ENCODE data around the gene PAPPA.

PAPPA gene

DNA sequence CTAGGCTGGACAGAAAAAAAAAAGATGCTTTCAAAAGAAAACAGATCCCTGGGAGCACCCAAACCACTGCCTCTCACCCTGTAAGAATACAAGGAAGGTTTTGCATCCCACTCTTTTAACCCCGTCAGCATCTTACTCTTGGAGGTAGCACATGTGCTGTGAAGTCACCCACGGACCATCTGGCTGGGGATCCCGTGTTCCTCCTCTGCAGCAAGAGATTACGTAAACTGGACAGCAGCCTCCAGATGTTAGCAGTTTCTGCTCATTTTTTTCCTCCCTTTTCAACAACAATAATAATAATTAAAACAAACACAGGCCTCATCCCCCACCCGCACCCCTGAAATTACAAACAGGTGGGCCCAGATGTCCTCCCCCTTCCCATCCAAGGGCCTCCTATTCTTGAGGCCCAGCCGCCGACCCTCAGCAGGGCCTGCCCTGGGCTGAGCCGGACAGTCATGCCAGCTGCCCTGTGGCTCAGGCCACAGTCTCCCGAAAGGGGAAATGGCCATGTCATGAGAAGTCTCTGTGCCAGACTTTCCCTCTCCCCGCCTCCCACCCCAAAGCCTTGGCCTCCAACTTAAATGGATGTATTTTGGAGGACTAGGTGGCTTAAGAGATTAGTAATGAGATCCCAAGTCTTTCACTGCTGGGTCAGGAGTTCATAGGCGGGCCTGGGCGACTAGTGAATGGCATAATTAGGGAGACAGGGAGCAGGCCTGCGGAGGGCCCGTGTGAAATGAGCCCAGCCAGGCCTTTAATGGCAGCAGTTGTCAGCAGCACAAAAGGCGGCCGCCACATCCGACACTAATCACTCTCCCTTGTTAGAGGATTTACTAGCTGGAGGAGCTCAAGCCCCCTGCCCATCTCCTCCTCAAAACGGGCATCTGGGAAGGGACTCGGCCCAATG is 165.1 kb downstream of the PAPPA start:
- DNase-seq (ENCODE audit: low read depth): peak; percentile 38

DNA sequence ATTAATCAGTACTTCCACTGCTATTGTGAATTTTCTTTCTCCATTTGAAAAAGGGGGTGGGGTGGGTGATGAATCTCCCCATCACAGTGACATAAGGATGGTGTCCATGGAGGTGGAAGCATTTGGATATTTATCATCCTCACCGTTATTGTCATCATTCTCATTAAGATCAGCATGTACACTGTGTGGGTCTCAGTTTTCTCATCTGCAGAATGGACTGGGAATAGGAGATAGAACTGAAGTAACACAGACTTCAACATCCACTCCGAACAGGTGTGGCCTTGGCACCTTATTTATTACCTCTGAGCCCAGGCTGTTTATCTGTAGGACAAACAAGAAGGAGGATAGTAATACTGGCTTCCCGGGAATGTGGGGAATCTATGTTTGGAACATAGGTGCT is 165.9 kb downstream of the PAPPA start:
- no peak for DNase-seq (ENCODE audit: low read depth)

DNA sequence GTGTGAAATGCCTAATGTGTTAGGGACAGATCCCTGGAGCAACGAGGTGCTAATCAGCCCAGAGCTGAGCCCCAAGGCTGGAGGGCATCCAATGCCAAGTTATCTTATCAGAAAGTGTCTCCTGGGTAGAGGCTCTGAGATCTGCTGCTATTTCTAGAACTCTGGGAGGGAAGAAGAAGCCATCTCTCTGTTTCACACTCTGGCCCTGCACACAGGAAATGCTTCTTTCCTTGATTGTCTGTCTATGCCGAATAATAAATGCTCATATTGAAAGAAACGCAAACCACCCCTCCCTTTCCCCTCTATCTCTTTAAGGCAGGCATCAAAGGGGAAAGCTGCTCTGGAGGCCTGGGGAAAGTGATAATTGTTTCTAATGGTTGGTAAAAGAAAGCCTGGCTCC is 166.7 kb downstream of the PAPPA start:
- no peak for DNase-seq (ENCODE audit: low read depth)

DNA sequence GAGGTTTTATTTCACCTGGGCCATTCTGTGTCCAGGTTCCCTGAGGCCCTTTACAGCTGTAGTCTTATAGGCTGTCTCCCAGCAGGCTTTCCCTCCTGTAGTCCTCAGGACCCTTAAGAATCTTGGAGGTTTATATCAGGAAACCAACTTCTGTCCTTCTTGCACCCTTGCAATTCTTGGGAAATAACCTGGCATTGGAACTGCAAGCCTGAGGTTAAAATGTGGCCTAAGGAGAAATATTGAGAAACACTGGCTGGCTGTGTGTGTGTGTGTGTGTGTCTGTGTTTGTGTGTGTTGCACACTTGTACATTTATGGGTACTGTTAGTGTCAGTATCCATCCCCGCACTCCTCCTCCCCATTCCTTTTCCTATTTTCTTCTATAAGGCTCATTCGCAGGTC is 168.9 kb downstream of the PAPPA start:
- no peak for DNase-seq (ENCODE audit: low read depth)

DNA sequence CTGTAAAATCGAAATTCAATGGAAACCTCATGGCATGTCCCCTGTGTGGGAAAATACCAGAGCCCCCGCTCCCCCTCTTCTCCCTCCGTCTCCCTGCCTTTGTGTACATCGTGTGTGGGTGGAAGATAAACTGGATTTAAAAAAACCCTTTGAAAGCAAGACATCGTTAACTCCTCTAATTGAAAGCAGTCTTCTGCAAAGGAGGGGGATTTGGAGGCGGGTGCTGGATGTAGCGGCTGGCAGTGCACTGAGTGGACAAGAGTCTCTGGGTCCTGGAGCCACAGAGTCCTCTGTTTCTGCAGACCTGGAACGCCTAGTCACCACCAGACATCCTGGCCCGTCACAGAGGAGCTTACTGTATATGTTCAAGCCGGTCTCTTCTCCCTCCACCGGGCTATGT is 169.4 kb downstream of the PAPPA start:
- DNase-seq (ENCODE audit: low read depth): no peak

DNA sequence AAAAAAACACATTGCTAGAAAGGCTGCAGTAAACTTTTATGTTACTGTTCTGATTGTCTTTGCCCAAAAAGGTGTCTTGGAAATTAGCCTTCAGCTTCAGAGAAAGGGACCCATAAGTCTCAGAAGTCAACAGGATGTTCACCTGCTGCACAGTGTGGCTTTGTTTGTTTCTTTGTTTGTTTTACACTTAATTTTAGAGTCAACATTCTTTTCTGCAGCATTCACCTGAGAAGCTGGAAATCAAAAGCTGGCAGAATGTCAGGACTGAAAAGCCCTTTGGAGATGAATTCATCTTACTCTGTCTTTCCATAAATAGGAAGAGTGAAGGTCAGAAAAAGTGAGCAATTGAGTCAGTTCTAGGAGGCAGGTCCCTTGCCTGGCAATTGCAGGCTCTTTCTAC is 170.0 kb downstream of the PAPPA start:
- no peak for DNase-seq (ENCODE audit: low read depth)

DNA sequence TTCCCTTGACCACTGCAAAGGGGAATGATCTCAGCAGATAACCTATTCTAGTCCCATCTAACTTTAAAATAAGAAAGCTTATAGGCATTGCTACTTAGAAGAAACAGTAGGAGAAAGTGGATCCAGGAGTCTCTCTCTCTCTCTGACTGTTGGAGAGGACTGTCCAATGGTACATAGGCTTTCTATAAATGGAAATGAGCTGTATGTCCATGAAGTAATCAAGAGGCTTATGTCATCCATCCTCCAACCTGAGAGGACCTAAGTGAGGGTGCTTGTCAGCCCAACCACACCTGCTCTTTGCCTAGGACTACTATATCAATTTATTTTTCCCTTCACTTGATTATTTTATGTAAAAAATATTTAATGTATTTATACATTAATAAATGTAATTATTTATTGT is 172.3 kb downstream of the PAPPA start:
- DNase-seq (ENCODE audit: low read depth): no peak

DNA sequence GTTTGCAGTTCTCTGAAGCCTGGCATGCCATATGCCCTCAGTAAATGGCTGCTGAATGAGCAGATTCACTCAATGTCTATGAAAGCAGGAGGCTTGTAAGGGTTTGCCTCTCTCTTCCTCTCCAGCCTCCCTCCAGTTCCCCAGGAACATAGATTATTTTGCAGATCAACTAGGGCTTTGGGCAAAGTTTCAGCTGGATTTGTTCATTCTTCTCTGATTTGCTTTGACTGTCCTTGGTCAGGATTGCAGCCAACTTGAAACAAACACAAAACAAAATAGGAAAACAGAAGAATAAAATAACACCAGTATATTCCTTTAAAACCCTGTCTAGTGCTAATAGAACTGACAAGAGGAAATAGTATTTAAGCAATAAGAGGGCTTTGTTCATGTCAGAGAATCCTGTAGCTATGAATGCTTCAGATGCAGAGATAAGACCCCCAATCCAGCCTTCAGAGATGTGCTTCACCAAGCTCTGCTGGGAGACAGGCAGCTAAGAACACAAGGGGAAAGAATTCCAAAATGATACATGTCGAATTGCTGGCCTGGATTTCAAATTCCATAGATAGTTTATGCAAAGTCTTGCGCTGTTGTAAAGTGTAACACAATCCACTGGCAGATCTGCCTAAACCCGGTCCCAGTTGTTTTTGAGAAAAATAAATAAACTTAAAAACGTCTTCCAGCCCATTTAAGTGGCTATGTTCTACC is 174.3 kb downstream of the PAPPA start:
- no peak for DNase-seq (ENCODE audit: low read depth)

DNA sequence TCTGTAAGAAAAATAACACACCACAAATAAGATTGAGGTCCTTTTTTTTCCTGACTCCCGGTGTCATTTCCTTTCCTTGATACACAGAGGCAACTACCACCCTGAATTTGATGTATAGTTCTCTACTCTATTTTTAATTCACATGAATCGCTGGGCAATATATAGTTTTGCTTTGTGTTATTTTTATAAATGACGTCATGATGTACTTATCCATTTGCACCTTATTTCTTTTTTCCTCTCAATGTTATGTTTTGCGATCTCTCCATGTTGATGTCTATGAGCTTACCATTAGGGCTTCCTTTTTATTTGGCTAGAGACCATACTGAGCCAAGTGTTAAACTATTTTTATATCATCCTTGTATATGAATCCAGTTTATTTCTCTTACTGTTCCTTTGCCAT is 175.9 kb downstream of the PAPPA start:
- no peak for DNase-seq (ENCODE audit: low read depth)

DNA sequence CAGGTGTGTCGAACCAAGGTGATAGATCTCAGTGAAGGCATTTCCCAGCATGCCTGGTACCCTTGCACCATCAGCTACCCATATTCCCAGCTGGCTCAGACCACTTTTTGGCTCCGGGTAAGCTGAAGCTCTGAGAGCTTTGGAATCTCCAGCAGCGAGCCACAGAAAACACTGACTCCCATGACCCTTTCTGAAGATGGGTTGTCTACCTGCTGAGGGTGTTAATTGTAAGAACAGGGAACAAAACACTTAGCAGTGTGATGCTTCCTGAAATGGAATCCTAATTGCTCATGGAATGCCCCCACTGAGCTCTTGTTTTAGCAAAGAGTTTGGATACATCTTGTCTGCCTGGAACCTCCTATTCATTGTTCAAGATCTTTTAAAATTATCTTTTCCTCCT is 177.7 kb downstream of the PAPPA start:
- DNase-seq (ENCODE audit: low read depth): no peak

DNA sequence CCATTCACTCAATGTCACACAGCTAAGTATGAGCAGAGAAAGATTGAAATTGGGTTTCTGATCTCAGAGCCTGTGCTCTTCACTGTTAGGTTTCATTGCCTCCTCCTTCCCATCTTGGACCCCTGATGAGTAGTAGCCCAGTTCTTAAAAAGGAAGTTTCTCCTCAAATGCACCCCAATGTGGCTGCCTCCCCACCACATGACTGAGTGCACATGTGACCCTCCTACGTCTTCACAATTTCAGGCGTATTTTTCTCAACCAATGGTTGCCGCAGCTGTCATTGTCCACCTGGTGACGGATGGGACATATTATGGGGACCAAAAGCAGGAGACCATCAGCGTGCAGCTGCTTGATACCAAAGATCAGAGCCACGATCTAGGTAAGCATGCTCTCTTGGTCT is 178.5 kb downstream of the PAPPA start:
- DNase-seq (ENCODE audit: low read depth): no peak

DNA sequence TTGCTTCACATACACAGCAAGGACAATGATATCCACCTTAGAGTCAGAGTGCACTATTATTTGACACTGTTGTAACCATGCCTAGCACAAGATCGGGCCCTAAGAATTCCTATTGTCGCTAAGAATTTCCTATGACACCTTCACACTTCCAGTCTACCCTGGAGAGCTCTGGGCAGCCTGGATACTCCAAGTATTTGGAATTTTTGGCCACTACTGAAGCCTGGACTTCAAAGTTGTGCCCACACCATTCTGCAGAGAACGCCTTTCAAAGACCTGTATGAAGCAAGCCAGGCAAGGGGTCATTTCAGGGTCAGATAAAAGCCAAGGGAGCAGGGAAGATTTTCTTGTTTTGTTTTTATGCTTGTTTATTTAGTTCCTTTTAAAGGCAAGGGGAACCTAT is 179.7 kb downstream of the PAPPA start:
- DNase-seq (ENCODE audit: low read depth): no peak

DNA sequence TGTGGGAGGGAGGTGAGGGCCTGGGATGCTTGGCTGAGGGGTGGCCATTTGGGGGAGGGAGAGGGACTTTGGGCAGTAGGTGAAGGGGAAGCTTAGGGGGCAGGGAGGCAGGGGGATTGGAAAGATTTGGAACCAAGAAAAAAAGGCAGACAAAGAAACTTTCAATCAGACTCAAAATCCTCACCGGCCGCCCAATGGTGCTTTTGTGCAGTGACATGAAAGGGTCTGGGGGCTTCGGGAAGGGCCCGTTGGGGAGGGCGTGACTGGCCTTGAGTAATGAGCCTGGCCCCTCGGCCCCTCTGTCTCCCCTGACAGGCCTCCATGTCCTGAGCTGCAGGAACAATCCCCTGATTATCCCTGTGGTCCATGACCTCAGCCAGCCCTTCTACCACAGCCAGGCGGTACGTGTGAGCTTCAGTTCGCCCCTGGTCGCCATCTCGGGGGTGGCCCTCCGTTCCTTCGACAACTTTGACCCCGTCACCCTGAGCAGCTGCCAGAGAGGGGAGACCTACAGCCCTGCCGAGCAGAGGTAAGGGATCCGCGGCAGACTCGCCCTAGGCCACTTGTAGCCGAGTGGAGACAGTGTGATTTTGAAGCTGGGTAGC is 181.1 kb downstream of the PAPPA start:
- DNase-seq (ENCODE audit: low read depth): no peak

DNA sequence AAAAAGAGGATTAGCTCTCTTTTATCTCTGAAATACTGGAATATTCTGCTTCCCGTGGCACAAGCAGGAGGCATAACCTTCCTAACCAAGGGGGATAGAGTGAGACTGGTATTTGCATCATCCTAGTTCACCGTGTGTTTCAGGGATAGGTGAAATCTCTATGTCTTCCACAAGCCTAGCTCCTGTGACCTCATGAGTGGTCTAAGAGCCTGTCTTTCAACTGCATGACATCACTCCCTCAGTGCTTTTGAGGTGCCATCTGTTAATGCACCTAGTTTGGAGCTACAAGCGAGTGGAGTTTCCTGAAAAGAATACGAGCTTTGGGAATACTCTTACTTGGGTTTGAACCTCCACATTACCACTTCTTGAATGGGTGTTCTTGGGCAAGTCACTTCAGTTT is 181.8 kb downstream of the PAPPA start:
- no peak for DNase-seq (ENCODE audit: low read depth)

DNA sequence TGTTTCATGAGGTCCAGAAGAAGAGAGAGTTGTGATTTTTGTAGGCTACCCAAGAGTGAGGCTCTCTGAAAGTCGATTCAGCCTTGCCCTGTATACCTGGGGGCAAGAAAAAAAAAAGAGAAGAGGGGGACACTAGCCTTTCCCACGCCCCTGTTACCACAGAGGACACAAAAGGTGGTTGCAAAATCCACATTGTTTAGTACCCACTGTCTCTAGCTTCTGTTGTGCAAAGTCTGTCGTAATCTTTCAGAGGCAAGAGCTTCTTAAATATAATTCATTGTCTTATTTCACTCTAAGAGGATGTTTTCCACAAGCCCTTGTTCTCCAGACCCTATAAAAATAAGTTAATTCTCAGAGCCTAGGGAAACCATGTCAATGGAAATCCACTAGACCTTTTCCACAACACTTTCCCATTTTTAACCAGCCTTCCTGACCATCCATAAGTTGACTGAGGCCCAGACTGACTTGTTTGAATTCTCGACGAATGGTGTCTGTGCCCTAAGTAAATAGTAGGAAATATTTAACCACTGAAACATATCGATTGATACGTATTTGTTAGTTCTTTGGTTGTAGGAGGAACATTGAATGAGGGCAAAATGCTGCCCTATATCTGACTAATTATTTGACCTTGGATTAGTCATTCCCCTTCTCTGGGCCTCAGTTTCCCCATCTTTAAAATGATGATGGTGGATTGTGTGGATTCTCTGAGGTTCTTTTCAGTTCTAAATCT is 182.7 kb downstream of the PAPPA start:
- peak; percentile 17 for DNase-seq (ENCODE audit: low read depth)

DNA sequence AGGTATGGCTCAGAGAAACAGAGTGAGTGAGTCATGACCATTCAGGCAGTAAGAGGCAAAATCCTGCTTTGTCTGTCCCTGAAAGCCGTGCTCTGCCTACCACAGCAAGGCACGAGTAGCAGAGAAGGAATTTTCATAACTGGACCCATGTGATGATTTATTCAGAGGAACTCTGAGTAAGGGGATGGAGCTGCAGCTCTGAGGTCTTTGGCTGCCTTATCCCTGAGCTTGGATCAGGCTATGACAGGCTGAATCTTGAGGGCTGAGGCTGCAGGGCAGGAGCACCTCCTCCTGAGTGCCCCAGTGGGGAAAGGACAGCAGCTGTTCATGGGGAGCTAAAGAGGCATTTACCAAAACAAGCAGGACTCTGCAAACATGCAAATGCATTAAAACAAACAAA is 183.4 kb downstream of the PAPPA start:
- DNase-seq (ENCODE audit: low read depth): peak; percentile 10

DNA sequence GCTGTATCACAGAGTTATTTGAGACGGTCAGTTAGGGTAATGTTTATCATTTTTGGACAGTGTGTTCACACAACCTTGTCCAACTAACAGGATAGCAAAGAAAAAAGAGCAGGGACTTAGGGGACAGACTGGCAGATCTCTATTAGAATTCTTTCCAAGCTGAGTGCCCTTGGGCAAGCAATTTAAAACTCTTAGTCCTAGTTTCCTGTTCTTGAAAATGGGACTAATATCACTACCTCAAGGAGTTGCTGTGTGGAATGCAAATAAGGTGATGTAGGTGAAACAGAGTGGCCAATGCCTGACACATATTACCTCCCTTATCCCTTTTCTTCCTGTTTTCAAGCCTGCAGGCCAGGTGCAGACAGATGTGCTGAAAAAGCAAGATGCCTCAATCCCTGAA is 186.7 kb downstream of the PAPPA start:
- no peak for DNase-seq (ENCODE audit: low read depth)

DNA sequence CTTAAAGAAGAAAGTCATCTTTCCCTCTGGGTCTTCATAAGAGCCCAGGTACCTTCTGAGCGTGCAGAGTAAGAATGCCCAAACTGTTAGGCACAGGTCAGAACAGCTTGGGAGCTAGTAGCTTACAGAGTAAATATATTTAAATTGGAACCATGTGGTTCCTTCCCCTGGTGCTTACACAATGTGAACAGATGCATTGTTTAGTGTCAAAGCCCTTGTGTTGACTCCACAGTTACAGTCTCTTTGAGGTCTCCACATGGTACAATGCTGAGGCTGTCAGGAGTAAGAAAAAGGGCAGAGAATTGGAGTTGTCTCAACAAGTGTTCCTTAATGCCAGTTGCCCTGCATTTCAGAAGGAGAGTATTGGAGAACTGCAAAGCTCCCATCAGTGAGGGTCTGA is 188.5 kb downstream of the PAPPA start:
- DNase-seq (ENCODE audit: low read depth): no peak

DNA sequence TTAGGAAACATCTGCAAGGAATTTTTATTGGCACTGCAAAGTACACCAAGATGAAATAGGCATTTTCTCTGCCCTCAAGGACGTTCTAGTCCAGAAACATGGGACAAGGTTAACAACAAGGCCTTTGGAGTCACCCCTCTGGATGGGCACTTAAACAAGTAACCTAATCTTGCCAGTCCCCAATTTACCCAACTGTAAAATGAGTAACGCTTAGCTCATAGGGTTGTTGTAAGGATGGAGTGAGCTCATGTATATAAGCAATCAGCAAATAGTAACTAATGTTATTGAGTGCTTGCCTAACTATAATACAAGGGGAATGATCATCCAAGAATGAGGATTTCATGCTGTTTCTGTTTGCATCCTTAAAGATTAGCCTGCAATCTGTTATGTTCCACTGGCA is 189.3 kb downstream of the PAPPA start:
- no peak for DNase-seq (ENCODE audit: low read depth)

DNA sequence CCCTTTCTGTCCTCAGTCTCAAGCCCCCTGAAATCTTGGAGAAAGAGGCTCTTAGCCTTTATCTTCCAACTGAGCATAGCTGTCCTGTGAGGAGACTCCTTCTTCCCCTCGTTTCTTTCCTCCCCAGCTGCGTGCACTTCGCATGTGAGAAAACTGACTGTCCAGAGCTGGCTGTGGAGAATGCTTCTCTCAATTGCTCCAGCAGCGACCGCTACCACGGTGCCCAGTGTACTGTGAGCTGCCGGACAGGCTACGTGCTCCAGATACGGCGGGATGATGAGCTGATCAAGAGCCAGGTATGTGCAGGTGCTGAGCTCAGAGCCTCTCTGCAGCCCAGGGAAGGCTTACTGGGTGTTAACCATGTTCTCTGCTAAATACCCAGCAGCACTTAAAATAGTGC is 190.8 kb downstream of the PAPPA start:
- no peak for DNase-seq (ENCODE audit: low read depth)

DNA sequence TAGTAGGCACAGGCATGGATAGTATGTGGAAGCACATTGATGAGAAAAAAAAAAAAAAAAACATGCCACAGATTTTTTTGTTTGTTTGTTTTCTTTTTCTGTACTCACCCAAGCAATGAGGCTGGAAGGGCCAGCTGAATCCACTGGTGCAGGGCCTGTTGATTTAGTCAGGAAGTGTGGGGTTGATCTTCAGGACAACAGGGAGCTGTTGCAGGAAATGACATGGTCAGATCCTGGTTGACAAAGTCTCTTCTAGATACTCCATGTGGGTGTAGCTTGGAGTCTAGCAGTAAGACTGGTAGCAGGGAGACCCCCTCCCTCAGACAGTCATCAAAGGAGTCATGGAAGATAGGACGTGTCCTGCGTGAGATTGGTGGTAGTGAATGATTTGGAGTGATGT is 191.8 kb downstream of the PAPPA start:
- no peak for DNase-seq (ENCODE audit: low read depth)

DNA sequence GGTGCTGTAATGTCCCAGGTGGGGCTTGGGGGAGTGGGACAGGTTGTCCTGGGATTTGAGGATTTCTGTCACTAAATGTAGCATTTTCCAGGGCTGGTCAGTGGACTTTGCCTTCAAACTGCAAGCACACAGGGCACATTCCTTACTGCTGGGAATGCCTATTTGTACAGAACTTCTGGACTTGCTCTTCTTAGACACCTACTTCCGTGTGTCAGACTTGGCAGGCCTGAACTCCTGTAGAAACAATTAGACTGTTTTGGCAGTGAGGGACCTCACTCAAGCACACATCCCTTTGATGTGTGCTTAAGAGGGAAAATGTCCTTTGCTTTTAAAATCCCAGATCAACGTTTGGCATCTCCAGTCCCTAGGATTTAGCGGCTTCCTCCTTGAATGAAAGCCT is 192.2 kb downstream of the PAPPA start:
- no peak for DNase-seq (ENCODE audit: low read depth)

DNA sequence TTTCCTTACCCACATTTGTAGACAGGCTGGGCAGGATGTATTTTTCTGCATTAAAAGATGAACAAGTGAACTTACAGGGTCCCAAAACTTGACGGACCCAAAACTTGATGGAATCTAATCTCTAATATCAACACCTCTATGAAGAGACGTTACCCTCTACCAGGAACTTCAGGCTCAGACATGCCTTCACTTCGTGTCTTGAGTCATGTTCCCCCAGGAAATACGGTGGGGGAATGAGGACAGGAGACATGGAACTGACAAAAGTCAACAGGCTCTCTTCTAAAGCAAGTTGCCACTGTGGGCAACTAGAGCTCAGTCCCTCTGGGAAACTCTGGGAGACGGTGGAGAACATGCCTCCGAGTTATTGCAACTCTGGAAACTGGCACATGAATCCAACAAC is 196.1 kb downstream of the PAPPA start:
- DNase-seq (ENCODE audit: low read depth): no peak

All from GM04504 (cell line).